Neural progenitor cell (in vitro differentiated cells): ENCODE measurements around the gene CALR.

Source experiments
- CTCF ChIP-seq: fragments of 200-600 bp; sonication (generic); IDR thresholded peaks from 2 replicates; pipeline ENCODE4 v1.5.1; 2017; ENCODE audit warnings: antibody characterized with exemption, mild to moderate bottlenecking
- EZH2 ChIP-seq: fragments of 200-600 bp; sonication (generic); IDR thresholded peaks from 2 replicates; pipeline ENCODE4 v1.6.1; 2017; ENCODE audit warnings: antibody characterized with exemption, mild to moderate bottlenecking, moderate library complexity
- EZH2phosphoT487 ChIP-seq: fragments of 200-600 bp; sonication (generic); IDR thresholded peaks from 2 replicates; pipeline ENCODE4 v1.6.1; 2017; ENCODE audit warnings: antibody characterized with exemption

DNA sequence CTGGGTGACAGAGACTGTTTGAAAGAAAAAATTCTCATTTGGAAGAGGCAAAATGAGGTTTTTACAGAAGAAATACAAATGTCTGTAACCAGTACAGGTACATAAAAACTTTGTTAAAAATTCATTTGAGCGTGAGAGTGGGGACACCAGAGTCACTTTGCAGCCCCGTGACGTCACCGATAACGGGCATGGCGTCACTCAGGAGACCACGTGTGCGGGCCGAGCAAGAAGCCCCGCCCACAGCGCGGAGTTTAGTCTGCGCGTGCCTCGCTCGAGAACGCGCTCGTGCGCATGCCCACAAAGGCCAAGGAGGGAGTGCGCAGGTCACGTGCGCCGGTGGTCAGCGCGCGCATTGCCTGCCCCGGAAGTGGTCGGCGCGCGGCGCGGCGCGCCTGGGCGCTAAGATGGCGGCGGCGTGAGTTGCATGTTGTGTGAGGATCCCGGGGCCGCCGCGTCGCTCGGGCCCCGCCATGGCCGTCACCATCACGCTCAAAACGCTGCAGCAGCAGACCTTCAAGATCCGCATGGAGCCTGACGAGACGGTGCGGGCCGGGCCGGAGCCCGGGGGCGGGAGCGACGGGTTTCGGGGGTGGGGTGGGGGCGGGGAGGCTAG, 7.2 kb downstream of the CALR start, which contains the start of gene RAD23A:
- no peak for TF ChIP-seq EZH2phosphoT487
- TF ChIP-seq CTCF, result no peak
- no peak for TF ChIP-seq EZH2
